GM18858 (cell line): ENCODE data around the gene MTX1.

Source experiments
- ATAC-seq: cut with Tn5 transposase; IDR thresholded peaks from one replicate; pipeline ENCODE4 v1.9.1; 2021; ENCODE audit not compliant: unreplicated experiment

Gene MTX1

DNA sequence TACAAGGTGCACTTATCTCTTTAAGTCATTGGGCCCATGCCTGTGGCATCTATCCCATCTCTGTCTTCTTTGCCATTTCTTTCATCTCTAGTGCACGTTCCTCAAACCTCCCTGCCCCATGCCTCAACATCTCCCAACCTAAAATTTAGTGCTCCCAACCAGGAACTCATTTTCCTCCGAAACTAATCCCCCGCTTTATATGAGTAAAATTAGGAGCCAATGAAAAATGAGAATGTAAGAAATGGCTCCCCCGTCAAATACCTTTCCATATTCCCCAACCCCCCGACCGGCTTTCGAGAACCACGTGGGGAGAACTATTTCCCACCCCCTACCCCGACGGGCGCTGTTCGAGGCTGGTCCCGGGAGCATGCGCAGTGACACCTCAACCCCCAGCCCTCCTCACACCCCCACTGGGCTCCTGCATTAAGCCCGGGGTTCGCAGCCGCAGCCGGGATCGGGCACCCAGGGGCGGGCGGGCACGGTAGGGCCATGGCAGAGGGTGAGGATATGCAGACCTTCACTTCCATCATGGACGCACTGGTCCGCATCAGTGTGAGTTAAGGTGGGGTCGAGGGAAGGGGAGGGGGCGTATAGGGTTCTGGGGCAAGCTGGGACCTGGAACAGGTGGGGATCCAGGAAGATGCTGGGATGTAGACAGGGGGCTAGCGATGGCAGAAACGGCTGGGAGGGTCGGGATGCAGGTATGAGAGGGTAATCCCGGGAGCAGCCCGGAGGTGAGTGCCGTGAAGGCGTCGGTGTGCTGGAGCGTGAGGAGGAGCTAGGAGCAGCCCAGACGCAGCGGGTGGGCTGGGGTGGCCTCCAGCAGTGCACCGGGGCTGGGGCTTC is 34.8 kb upstream of the MTX1 start, which contains the start of gene TRIM46:
Gene TRIM46 (plus strand): TSS at position 372 of the 846 bp plus-strand sequence. CDS start 118 bp downstream, at position 490.
- no peak for ATAC-seq

DNA sequence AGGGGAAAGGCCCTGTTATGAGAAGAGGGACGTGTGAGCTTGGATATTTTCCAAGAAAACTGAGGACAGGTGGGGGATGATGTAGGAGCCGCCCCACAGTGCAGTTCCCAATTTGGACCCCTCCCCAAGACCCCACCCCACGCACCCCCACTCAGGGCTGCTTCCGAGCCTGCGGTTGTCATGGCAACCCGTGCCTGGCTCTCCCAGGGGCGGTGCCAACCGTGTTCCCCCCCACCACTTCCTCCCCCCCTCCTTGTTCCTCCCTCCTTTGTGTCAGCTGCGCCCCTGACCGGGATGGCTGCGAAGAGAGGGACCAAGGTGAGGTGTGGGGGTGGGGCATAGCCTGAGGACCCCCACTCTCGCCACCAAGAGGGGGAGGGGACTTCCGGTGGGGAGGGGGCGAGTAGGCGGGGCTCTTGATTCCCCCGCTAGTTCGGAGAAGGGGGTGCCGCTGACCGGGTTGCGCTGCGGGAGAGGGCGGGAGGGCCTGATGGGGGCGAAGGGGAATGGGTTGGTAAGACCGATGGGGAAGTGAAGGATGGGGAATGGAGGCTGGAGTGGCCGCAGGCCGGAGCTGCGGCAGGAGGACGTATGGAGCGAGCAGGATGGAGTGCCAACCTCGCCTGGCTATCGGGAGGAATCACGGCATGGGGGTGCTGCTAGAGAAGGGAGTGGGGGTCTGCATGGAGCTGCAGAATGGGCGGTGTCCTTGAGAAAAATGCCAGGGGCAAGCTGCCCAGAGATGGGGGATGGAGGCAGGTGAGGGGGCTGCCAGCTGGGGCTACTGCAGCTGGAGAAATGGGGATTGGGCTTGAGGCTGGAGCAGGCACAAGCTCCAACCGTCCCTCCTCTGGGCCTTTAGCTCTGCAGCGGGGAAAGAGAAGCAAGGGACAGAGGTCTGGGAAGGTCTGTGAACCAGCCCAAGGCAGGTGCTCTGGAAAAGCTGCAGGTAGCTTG is 33.9 kb upstream of the MTX1 start:
- no peak for ATAC-seq

- no peak for ATAC-seq
Observed at GRCh38 chr1:155175281-155175926, 33.1 kb upstream of the MTX1 start.

DNA sequence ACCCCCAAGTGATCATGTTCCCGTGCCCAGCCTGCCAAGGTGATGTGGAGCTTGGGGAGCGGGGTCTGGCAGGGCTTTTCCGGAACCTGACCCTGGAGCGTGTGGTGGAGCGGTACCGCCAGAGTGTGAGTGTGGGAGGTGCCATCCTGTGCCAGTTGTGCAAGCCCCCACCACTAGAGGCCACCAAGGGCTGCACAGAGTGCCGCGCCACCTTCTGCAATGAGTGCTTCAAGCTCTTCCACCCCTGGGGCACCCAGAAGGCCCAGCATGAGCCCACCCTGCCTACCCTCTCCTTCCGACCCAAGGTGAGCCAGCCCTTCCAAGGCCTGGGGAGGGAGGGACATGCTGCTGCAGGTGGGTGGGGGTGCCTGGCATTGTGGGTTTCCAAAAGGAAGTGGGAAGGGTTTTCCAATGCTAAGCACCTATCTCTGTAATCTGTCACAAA is 32.5 kb upstream of the MTX1 start:
- ATAC-seq, result no peak

DNA sequence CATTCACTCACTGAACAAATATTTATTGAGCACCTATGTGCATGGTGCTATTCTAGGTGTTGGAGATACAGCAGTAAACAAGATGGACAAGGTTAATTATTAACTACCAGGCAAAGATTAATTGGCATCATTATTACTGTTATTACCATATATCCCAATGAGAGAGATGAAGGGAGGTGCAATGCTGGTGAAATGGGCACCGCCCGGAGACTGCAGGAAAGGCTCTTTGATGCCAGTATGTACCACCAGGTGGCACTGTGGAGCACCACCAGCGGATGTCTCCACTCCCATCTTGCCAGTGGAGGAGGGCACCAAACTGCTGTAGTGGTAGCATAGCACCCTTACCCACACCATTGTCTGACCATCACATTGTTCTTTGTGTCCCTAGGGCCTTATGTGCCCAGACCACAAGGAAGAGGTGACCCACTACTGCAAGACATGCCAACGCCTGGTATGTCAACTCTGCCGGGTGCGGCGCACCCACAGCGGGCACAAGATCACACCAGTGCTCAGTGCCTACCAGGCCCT is 31.9 kb upstream of the MTX1 start:
- ATAC-seq, result peak; percentile 34

- no peak for ATAC-seq
Observed at GRCh38 chr1:155177192-155177917, 31.1 kb upstream of the MTX1 start.

- no peak for ATAC-seq
Observed at GRCh38 chr1:155177918-155178281, 30.6 kb upstream of the MTX1 start.

- no peak for ATAC-seq
Observed at GRCh38 chr1:155178441-155179111, 29.9 kb upstream of the MTX1 start.

- ATAC-seq, result no peak
Observed at GRCh38 chr1:155179112-155180031, 29.1 kb upstream of the MTX1 start.

DNA sequence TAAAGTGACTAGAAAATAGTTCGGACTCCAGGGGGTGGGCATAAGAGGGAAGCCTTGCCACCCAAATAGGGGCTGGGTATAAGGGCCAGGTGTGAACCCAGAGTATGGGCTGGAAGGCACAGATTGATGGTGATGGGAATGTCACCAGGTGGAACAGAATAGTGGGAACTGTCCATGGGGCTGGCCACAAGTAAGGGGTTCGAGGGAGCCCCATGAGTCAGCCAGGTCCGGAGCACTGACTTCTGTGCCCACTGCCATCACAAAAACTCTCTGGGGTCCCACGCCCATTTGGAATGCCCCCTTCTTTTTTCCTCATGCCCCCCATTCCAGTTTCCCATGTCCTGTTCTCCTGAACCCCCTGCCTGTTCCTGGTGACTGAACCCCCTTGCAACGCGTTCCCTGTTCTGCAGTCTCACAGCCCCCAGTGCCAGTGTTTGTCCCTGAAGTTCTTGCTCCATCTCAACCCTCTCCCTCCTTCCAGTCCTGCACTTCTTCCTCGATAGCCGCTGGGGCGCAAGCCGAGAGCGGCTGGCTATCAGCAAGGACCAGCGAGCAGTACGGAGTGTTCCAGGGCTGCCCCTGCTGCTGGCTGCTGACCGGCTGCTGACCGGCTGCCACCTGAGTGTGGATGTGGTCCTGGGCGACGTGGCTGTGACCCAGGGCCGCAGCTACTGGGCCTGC is 27.0 kb upstream of the MTX1 start:
- no peak for ATAC-seq

DNA sequence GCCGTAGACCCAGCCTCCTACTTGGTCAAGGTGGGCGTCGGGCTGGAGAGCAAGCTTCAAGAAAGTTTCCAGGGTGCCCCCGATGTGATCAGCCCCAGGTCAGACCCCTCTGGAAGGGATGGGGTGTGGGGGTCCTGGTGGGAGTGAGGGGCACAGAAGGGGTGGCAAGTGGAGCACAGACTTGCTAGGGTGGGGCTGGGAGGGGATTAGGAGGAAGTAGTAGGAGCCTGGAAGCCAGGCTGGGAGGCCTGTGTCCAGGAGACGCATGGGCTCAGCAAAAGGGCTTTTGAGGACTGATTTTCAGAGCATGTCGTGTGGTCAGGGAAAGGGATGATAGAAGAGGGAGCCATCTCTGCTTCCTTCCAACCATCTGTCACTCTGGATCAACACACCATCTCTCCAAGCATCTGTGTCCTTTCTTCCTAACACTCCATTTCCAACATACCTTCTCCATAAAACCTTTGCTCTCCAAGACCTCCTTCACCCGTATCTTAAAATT is 26.4 kb upstream of the MTX1 start:
- no peak for ATAC-seq

DNA sequence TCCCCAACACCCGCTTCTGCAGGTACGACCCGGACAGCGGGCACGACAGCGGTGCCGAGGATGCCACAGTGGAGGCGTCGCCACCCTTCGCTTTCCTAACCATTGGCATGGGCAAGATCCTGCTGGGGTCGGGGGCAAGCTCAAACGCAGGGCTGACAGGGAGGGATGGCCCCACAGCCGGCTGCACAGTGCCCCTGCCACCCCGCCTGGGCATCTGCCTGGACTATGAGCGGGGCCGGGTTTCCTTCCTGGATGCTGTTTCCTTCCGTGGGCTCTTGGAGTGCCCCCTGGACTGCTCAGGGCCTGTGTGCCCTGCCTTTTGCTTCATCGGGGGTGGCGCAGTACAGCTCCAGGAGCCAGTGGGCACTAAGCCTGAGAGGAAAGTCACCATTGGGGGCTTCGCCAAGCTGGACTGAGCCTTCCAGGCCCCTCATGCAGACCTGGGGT is 24.7 kb upstream of the MTX1 start:
- ATAC-seq, result no peak

DNA sequence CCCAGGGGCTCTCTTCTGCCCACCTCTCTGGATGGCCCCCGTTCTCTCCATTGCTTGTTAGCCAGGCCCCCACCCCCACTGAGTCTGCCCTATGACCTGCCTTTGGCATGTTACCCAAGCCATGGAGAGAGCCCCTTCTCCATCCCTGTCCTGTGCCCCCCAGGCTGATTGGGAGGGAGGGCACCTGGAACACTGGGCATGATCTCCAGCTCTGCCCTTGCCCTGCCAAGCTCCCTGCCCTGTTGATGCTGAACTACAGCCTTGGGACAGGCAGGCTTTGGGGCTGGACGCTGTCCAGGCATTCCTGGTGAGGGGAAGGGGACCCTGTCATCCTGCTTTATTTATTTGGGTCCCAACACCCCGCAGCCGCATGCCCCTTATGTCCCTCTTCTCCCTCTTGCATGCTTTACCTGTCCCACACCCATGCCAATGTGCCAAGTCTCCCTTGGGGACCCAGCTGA is 24.1 kb upstream of the MTX1 start:
- ATAC-seq, result no peak

GRCh38 chr1:155184835-155185782 is 23.4 kb upstream of the MTX1 start:
- peak; percentile 66 for ATAC-seq

DNA sequence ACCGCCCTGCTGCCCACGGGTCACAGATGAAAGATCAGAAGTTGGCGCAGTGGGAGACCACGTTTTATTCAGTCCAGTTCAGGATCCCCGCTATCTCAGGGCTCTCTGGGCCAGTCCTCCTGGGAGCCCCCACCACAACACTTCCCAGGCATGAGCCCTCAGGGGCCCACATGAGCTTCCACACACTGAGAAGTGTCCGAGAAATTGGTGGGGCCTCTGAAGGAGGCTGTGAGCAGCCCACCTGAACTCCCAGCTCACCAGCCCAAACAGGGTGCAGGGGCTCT is 22.8 kb upstream of the MTX1 start:
- no peak for ATAC-seq

DNA sequence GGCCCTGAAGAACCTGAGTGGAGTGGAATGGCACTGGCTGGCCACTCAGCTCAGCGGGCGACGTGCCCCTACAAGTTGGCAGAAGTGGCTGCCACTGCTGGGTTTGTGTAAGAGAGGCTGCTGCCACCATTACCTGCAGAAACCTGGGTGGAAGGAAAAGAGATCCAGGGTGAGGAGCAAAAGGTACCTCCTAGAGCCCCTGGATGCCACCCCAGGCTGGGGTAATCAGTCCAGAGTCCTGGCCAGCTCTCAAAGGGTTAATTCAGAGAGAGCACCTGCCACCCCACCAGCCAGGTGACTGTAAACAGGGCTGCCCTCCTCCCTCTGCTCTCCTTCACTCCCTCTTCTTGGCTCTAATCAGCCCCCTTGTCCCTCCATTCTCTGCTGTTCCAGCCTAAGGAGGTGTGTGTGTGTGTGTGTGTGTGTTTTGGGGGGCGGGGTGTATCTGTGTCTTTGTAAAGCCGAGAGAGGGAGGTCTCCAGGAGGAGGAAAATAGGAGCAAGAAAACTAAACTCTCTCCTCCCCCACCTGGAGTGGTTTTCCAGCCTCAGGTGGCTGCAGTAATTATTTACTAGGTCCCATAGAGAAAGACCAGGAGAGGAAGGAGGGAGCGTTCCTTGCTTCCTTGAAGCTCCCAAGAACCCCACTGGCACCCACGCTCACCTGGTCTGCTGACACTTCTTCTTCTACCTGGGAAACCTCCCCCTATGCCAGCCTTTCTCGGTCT is 22.3 kb upstream of the MTX1 start:
- ATAC-seq, result no peak
